GM12892 (cell line): ENCODE measurements around the gene TUT1.

Experiments used
- POLR2A ChIP-seq: IDR thresholded peaks from 2 replicates; pipeline ENCODE4 v1.6.1; 2011; ENCODE audit warnings: low read depth, low read length, control low read depth
- POLR2AphosphoS5 ChIP-seq: IDR thresholded peaks from 2 replicates; pipeline ENCODE4 v1.6.1; 2011; ENCODE audit warnings: low read depth, low read length, control low read depth

- no peak for TF ChIP-seq POLR2A
- TF ChIP-seq POLR2AphosphoS5 = no peak
Measured at GRCh38 chr11:62560566-62561103, 30.7 kb downstream of the TUT1 start.
